Activated gamma-delta T cell treated with anti-CD3 and anti-CD28 coated beads, Interleukin-2, amount 50 U/mL, for 16 hours (primary cell): ENCODE measurements around the gene C5orf47.
"Not testable (repeated sequence)": the region's sequence is repeated elsewhere in the genome, so short reads cannot be mapped to it uniquely, and the experiment has no call there.

Experiments used
- DNase-seq: peaks from one replicate; pipeline ENCODE4 v3.0.0-alpha.2; 2020; ENCODE audit warnings: low read depth

Gene C5orf47

GRCh38 chr5:173970878-173971650 lies 17.9 kb upstream of the C5orf47 start:
- no peak for DNase-seq

- no peak for DNase-seq
Measured at GRCh38 chr5:173971681-173972345, 17.2 kb upstream of the C5orf47 start.

- no peak for DNase-seq
Measured at GRCh38 chr5:173972607-173972924, 16.4 kb upstream of the C5orf47 start.

GRCh38 chr5:173972925-173973615 lies 15.9 kb upstream of the C5orf47 start:
- DNase-seq: peak; percentile 66

GRCh38 chr5:173973616-173973969 lies 15.4 kb upstream of the C5orf47 start:
- DNase-seq: no peak

- DNase-seq: no peak
Measured at GRCh38 chr5:173974688-173975239, 14.2 kb upstream of the C5orf47 start.

GRCh38 chr5:173981185-173981761 lies 7.7 kb upstream of the C5orf47 start:
- DNase-seq: no peak

- DNase-seq: no peak
Measured at GRCh38 chr5:173984218-173984617, 4.8 kb upstream of the C5orf47 start.

- DNase-seq: no peak
Measured at GRCh38 chr5:173989432-173990082, 587 bp downstream of the C5orf47 start.

GRCh38 chr5:173997331-173997730 lies 8.4 kb downstream of the C5orf47 start:
- no peak for DNase-seq

GRCh38 chr5:173998531-173998930 lies 9.6 kb downstream of the C5orf47 start:
- no peak for DNase-seq

GRCh38 chr5:174000076-174000475 lies 11.1 kb downstream of the C5orf47 start:
- DNase-seq: no peak

GRCh38 chr5:174003795-174004194 lies 14.8 kb downstream of the C5orf47 start:
- DNase-seq: no peak

GRCh38 chr5:174008922-174009321 lies 20.0 kb downstream of the C5orf47 start:
- no peak for DNase-seq

GRCh38 chr5:174010365-174010764 lies 21.4 kb downstream of the C5orf47 start:
- DNase-seq: no peak

- no peak for DNase-seq
Measured at GRCh38 chr5:174011441-174011840, 22.5 kb downstream of the C5orf47 start.

GRCh38 chr5:174020069-174020927 lies 31.3 kb downstream of the C5orf47 start:
- DNase-seq: not testable (repeated sequence)

GRCh38 chr5:174020928-174021304 lies 31.9 kb downstream of the C5orf47 start:
- DNase-seq: no peak

- DNase-seq: no peak
Measured at GRCh38 chr5:174022384-174023095, 33.6 kb downstream of the C5orf47 start.

GRCh38 chr5:174030286-174030685 lies 41.3 kb downstream of the C5orf47 start:
- DNase-seq: no peak
